ENCODE measurements around the gene LRRC28.

LRRC28 gene

GRCh38 chr15:99406716-99407487 is 155.6 kb downstream of the LRRC28 start:
- no peak for DNase-seq
- in situ Hi-C loops (cut with HindIII; ENCODE audit: low pct_ligation_motif_present, low pct_unique_long_range_greater_than_20kb, low sequenced_read_pairs): no loop called here

DNA sequence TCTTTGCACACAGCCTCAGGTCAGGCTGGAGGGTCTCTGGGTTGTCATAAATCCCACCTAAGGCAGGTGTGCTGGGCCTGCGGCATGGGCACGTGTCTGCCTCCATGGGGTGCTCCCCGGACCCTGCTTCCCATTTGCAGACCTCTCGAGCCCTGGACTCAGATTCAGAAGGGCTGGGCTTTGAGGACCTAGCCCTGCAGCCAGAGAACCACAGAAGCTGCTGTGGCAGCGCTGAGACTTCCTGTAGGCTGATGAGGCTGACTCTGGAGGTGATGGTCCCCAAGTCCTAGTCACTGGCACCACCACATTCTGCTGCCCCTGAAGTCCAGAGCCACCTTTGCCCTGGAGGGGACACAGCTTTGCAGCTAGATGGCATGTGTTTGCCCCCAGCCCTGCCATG is 156.4 kb downstream of the LRRC28 start:
- no peak for DNase-seq
- in situ Hi-C loops (cut with HindIII; ENCODE audit: low pct_ligation_motif_present, low pct_unique_long_range_greater_than_20kb, low sequenced_read_pairs): no loop called here

DNA sequence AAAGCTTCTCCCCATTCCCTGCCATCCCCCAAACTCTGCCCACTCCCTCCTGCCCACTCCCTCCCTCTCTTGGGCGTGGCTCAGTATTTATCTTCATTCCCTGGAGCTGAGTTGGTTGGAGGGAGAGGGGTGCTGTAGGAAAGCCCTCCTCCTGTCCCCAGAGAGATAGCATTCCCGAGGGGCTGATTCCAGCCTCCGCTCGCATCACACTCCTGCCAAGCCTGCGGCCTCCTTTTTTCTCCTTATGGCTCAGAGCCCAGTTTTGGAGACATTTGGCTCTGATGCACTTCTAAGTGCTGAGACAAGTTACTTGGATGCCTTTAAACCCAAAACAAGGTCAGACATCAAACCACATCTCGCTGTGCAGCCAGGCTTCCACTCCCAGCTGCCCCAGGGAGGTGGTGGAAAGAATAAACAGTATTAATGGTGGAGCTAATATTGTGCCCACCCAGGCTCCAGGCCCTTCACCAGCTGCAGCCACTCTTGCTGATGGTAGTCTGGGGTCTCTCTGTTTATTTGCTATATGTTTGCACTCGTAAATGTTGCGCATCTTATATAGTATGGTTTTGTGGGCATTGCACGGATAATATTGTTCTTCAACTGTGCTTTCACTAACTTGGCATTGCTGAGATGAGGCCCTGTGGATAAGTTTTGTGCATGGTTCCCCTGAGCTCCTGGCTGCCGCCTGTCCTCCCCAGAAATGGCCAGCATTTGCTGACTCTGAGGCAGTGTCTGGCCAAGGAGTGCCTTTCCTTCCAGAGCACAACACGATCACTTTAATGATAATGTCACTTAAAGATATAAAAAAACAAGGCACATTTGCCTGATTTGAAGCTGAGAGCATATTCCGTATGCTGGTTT is 157.2 kb downstream of the LRRC28 start:
- DNase-seq: no peak
- in situ Hi-C loops (cut with HindIII; ENCODE audit: low pct_ligation_motif_present, low pct_unique_long_range_greater_than_20kb, low sequenced_read_pairs): no loop called here

DNA sequence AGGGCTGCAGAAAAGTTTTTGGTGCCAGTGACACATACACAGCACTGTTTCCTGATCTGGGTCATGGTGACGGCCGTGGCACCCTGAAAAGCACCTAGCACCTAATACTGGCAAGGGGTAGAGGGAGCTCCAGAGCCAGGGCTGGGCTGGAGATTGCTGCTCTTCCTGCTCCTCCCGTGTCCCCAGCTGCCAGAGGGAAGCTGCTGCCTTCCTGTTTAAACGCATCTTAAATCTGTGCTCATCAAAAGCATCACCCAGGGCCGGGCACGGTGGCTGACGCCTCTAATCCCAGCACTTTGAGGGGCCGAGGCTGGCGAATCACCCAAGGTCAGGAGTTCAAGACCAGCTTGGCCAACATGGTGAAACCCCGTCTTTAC is 157.8 kb downstream of the LRRC28 start:
- in situ Hi-C loops (cut with HindIII; ENCODE audit: low pct_ligation_motif_present, low pct_unique_long_range_greater_than_20kb, low sequenced_read_pairs): no loop called here
- DNase-seq: peak; percentile 74

DNA sequence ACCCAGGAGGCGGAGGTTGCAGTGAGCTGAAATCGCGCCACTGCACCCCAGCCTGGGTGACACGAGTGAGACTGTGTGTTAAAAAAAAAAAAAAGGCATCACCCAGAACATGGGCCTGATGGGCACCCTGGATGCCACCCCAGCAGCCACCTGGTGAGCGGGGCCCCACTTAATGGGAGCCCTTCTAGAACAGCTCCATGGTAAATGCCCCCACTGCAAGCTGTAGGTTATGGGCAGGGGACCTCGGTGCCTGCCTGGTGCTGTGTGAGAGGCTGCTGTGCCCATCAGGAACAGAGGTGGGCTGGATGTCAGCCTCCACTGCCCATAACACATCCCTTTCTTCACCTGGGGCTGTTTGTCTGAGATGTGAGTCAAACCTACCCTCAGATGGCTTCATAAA is 158.3 kb downstream of the LRRC28 start:
- DNase-seq: no peak
- in situ Hi-C loops (cut with HindIII; ENCODE audit: low pct_ligation_motif_present, low pct_unique_long_range_greater_than_20kb, low sequenced_read_pairs): no loop called here

- in situ Hi-C loops (cut with HindIII; ENCODE audit: low pct_ligation_motif_present, low pct_unique_long_range_greater_than_20kb, low sequenced_read_pairs): no loop called here
These were observed 159.2 kb downstream of the LRRC28 start for GRCh38 chr15:99410477-99410876.

GRCh38 chr15:99411234-99411633 is 160.0 kb downstream of the LRRC28 start:
- DNase-seq: no peak
- in situ Hi-C loops (cut with HindIII; ENCODE audit: low pct_ligation_motif_present, low pct_unique_long_range_greater_than_20kb, low sequenced_read_pairs): no loop called here

More at GRCh38 chr15:99410477-99410876, 159.2 kb downstream of the LRRC28 start:
- DNase-seq: no peak

- no peak for DNase-seq
- in situ Hi-C loops (cut with HindIII; ENCODE audit: low pct_ligation_motif_present, low pct_unique_long_range_greater_than_20kb, low sequenced_read_pairs): no loop called here
These were observed 160.8 kb downstream of the LRRC28 start for GRCh38 chr15:99412082-99412481.

DNA sequence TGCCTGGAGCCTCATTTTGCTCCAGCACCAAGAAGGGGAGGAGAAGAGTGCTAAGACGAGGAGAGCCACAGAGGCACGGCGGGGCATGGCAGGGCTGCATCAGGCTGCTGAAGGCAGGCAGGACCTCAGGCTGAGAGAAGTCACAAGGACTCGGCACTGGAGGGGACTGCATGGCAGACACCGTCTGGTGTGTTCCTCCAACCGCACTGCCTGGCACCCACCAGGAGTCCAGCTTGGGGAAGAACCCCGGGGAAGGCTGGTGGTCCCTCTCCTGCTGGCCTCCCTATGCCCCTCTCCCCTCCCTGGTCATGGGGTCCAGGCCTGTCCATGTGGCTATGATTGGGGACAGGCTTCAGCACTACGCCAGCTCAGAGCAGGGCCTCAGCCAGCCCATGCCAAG is 161.3 kb downstream of the LRRC28 start:
- in situ Hi-C loops (cut with HindIII; ENCODE audit: low pct_ligation_motif_present, low pct_unique_long_range_greater_than_20kb, low sequenced_read_pairs): no loop called here
- no peak for DNase-seq

- in situ Hi-C loops (cut with HindIII; ENCODE audit: low pct_ligation_motif_present, low pct_unique_long_range_greater_than_20kb, low sequenced_read_pairs): no loop called here
- DNase-seq: no peak
These were observed 162.9 kb downstream of the LRRC28 start for GRCh38 chr15:99413955-99414754.

GRCh38 chr15:99414755-99415731 is 163.8 kb downstream of the LRRC28 start:
- DNase-seq: no peak
- in situ Hi-C loops (cut with HindIII; ENCODE audit: low pct_ligation_motif_present, low pct_unique_long_range_greater_than_20kb, low sequenced_read_pairs): no loop called here

- no peak for DNase-seq
- in situ Hi-C loops (cut with HindIII; ENCODE audit: low pct_ligation_motif_present, low pct_unique_long_range_greater_than_20kb, low sequenced_read_pairs): no loop called here
These were observed 165.2 kb downstream of the LRRC28 start for GRCh38 chr15:99416191-99417188.

DNA sequence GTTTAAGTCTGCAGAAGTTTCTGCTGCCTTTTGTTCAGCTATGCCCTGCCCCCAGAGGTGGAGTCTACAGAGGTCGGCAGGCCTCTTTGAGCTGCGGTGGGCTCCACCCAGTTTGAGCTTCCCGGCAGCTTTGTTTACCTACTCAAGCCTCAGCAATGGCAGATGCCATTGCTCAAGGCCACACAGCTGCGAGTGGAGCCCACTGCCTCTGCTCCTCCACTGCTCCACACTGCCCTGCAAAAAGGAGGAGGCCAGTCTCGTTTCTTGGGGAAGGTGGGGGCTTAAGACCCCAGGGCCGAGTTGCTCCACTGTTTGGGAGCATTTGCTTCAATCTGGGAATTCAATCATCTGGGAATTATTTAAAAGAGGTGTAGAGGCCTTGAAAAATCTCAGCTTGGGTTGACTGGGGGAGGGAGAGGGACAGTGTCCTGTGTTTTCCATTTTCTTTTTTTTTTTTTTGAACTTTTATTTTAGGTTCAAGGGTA is 169.9 kb downstream of the LRRC28 start:
- no peak for DNase-seq
- in situ Hi-C loops (cut with HindIII; ENCODE audit: low pct_ligation_motif_present, low pct_unique_long_range_greater_than_20kb, low sequenced_read_pairs): no loop called here

GRCh38 chr15:99421758-99422157 is 170.5 kb downstream of the LRRC28 start:
- no peak for DNase-seq
- in situ Hi-C loops (cut with HindIII; ENCODE audit: low pct_ligation_motif_present, low pct_unique_long_range_greater_than_20kb, low sequenced_read_pairs): no loop called here

DNA sequence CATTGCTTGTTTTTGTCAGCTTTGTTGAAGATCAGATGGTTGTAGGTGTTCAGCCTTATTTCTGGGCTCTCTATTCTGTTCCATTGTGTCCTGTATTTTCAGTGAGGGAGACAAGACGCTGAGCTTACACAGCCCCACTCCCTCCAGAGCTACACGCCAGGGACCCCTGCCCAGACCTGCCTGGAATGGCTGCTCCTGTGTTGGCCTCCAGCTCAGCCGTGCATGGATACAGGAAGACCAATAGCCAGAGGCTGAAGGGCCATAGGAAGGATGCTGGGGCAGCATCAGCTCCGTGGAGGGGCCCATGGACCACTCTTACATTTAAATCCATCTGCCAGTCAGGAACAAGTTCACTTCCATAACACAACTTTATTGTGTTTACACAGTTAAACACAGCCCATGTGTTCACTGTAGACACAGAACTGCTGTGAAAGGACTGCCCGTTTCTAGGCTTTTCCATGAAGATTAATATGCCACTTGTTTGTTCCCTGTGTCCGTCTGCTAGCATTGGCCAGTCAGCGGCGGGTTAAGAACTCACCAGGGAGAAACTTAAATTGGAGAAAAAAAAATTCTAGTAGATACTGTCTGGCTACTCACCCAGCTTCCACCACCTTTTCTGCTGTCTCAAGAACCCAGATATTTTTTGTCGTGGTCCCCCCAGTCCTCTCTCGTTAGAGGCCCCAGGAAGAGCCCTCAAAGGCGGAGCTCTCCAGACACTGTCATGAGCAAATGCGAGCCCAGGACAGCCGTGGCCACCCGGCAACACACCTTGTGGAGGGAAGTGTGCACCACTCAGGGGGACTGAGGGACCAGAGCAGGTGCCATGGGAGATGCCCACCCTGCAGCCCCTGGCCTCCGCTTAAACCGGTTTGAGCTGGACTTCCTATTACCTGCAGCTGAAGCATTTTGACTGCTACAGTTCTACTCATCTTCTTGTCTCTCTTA is 172.2 kb downstream of the LRRC28 start:
- in situ Hi-C loops (cut with HindIII; ENCODE audit: low pct_ligation_motif_present, low pct_unique_long_range_greater_than_20kb, low sequenced_read_pairs): no loop called here
- no peak for DNase-seq

DNA sequence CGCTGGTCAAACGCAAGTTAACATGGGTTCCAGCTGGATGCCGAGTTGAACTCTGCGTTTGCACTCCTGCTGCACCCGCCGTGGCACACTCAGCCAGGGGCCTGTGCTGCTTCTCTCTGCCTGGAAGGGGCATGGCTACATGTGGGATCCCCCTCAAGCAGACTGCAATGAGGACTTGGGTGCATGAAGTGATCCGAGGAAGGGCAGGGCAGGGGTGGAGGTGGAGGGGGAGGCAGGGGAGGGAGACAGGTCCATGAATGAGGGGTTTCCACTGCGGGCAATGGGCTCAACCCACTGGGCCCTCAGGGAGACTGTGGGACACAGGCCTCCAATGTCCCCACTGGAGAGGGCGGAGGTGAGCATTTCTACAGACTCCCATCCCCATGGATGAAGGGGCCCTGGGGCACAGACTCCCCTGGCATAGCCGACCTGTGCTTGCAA is 172.9 kb downstream of the LRRC28 start:
- no peak for DNase-seq
- in situ Hi-C loops (cut with HindIII; ENCODE audit: low pct_ligation_motif_present, low pct_unique_long_range_greater_than_20kb, low sequenced_read_pairs): no loop called here
